Prostate gland (tissue), 2 donors: ENCODE results near the gene NDUFA1.

ENCODE experiments used
- POLR2A ChIP-seq: fragments of 450-650 bp; IDR thresholded peaks from one replicate; pipeline ENCODE4 v1.6.1; 2016; ENCODE audit warnings: antibody characterized with exemption, mild to moderate bottlenecking
- POLR2AphosphoS5 ChIP-seq: sonication (generic); formaldehyde crosslinking; IDR thresholded peaks from one replicate; pipeline ENCODE4 v1.6.1; 2017; ENCODE audit warnings: antibody characterized with exemption
- TF ChIP-seq, protein P1 (sequence below), 4 experiments: fragments of 200-600 bp in 2 of 4; fragments of 450-650 bp in 2 of 4; sonication (generic) in 2 of 4; IDR thresholded peaks; 1 replicate in 3 of 4; 2 replicates in 1 of 4; pipeline ENCODE4 v1.5.1; 2016 to 2019; ENCODE audit warnings: antibody characterized with exemption in 4 of 4, mild to moderate bottlenecking in 2 of 4, moderate library complexity in 2 of 4

GRCh38 chrX:119887721-119888425 is 16.2 kb downstream of the NDUFA1 start:
- TF ChIP-seq, protein P1, sequence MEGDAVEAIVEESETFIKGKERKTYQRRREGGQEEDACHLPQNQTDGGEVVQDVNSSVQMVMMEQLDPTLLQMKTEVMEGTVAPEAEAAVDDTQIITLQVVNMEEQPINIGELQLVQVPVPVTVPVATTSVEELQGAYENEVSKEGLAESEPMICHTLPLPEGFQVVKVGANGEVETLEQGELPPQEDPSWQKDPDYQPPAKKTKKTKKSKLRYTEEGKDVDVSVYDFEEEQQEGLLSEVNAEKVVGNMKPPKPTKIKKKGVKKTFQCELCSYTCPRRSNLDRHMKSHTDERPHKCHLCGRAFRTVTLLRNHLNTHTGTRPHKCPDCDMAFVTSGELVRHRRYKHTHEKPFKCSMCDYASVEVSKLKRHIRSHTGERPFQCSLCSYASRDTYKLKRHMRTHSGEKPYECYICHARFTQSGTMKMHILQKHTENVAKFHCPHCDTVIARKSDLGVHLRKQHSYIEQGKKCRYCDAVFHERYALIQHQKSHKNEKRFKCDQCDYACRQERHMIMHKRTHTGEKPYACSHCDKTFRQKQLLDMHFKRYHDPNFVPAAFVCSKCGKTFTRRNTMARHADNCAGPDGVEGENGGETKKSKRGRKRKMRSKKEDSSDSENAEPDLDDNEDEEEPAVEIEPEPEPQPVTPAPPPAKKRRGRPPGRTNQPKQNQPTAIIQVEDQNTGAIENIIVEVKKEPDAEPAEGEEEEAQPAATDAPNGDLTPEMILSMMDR (IDR thresholded peaks at IDR 0.05): no peak
- no peak for TF ChIP-seq POLR2A
- TF ChIP-seq POLR2AphosphoS5: no peak
